H1 (cell line): Measurements from ENCODE around the gene PRDX2. TPM values are rescaled to one million over a fixed set of nuclear protein-coding genes. Genes with fewer than 3 reads are reported as not detected.

ENCODE experiments used
- CTCF ChIA-PET: fragments of 300-600 bp; sonication (Branson Sonifier 250); formaldehyde crosslinking; loops from one replicate; lab custom pipeline; 2021; ENCODE audit not compliant: partially characterized antibody; lab: Charles Lee
- POLR2A ChIA-PET: fragments of 300-600 bp; sonication (Branson Sonifier 250); formaldehyde crosslinking; loops from one replicate; lab custom pipeline; 2021; ENCODE audit warnings: inconsistent platforms; ENCODE audit not compliant: partially characterized antibody; lab: Charles Lee
- DNase-seq, 2 experiments: peaks; one replicate each; pipeline versions ENCODE4 v3.0.0 to v3.0.0-alpha.2; 2010 to 2022; ENCODE audit warnings: low spot score in 2 of 2, low read depth in 1 of 2, mixed read lengths in 1 of 2
- FAIRE-seq: peaks from 2 replicates; lab custom pipeline; 2011; peaks lifted over from hg19 to GRCh38; lab: Jason Lieb, UNC
- H2AFZ ChIP-seq: 2 replicates; pipeline ENCODE4 v1.8.1; 2012; ENCODE audit warnings: low read length, inconsistent platforms
- H2AK5ac ChIP-seq: 2 replicates; pipeline ENCODE4 v1.6.1; 2013; ENCODE audit warnings: low read depth, low read length
- H2BK120ac ChIP-seq: replicated peaks from 2 replicates; pipeline ENCODE3; 2013; ENCODE audit warnings: low read depth, low read length, inconsistent platforms
- H2BK12ac ChIP-seq: 2 replicates; pipeline ENCODE4 v1.6.1; 2013; ENCODE audit warnings: low read depth, low read length
- H2BK15ac ChIP-seq: 2 replicates; pipeline ENCODE4 v1.6.1; 2013; ENCODE audit warnings: low read length
- H2BK20ac ChIP-seq: 2 replicates; pipeline ENCODE4 v1.6.1; 2013; ENCODE audit warnings: low read length
- H2BK5ac ChIP-seq: 2 replicates; pipeline ENCODE4 v1.6.1; 2013; ENCODE audit warnings: low read depth, low read length
- H3K14ac ChIP-seq: 2 replicates; pipeline ENCODE4 v1.6.1; 2013; ENCODE audit warnings: inconsistent platforms; ENCODE audit not compliant: insufficient read length
- H3K18ac ChIP-seq: 2 replicates; pipeline ENCODE4 v1.6.1; 2013; ENCODE audit warnings: low read length; ENCODE audit errors: extremely low read depth
- H3K23ac ChIP-seq: 2 replicates; pipeline ENCODE4 v1.6.1; 2013; ENCODE audit warnings: inconsistent platforms; ENCODE audit not compliant: insufficient read length
- H3K23me2 ChIP-seq: 2 replicates; pipeline ENCODE4 v1.6.1; 2013; ENCODE audit warnings: low read depth, low read length
- H3K27ac ChIP-seq: 2 replicates; pipeline ENCODE4 v1.6.1; 2011; ENCODE audit warnings: low read depth, low read length, inconsistent platforms
- H3K27me3 ChIP-seq, 4 experiments: replicated peaks in 1 of 4; 1 replicate in 1 of 4; 2 replicates in 3 of 4; pipeline versions ENCODE4 v1.6.1 to v1.8.1; 2011 to 2013; ENCODE audit warnings: low read length in 3 of 4, mild to moderate bottlenecking in 3 of 4, inconsistent platforms in 2 of 4, mixed read lengths in 2 of 4, moderate library complexity in 1 of 4; ENCODE audit not compliant: control insufficient read depth in 3 of 4, insufficient read depth in 3 of 4; ENCODE audit errors: extremely low read depth in 1 of 4
- H3K36me3 ChIP-seq, 4 experiments: 2 replicates each; pipeline versions ENCODE4 v1.6.1 to v1.8.1; 2011 to 2013; ENCODE audit warnings: mild to moderate bottlenecking in 4 of 4, low read length in 3 of 4, moderate library complexity in 2 of 4, control low read depth in 1 of 4, inconsistent platforms in 1 of 4; ENCODE audit not compliant: insufficient read depth in 4 of 4, control insufficient read depth in 2 of 4
- H3K4ac ChIP-seq: replicated peaks from 2 replicates; pipeline ENCODE3; 2013; ENCODE audit warnings: low read length, low read depth, mixed read lengths, inconsistent platforms; ENCODE audit not compliant: insufficient read length
- H3K4me1 ChIP-seq, 4 experiments: replicated peaks in 1 of 4; 1 replicate in 1 of 4; 2 replicates in 3 of 4; pipeline versions ENCODE4 v1.6.1 to v1.8.1; 2011 to 2013; ENCODE audit warnings: low read length in 3 of 4, inconsistent platforms in 2 of 4, mixed read lengths in 1 of 4; ENCODE audit not compliant: insufficient read depth in 4 of 4, control insufficient read depth in 3 of 4
- H3K4me2 ChIP-seq, 2 experiments: 2 replicates each; pipeline versions ENCODE4 v1.6.1 to v1.8.1; 2011 to 2013; ENCODE audit warnings: low read depth in 2 of 2, low read length in 2 of 2, control low read depth in 1 of 2, inconsistent platforms in 1 of 2, mild to moderate bottlenecking in 1 of 2; ENCODE audit not compliant: insufficient read depth in 1 of 2
- H3K4me3 ChIP-seq, 4 experiments: fragments of 200-600, 300-600 bp in 1 of 4; sonication (generic), shearing (Covaris generic), sonication (Bioruptor Twin) in 1 of 4; 2 replicates each; pipeline versions ENCODE4 v1.5.1 to v1.8.1; 2011 to 2016; ENCODE audit warnings: low read length in 4 of 4, low read depth in 3 of 4, control low read depth in 2 of 4, inconsistent platforms in 2 of 4, mild to moderate bottlenecking in 2 of 4, mixed read lengths in 1 of 4, moderate library complexity in 1 of 4; ENCODE audit not compliant: insufficient read depth in 2 of 4; ENCODE audit errors: extremely low read depth in 1 of 4
- H3K56ac ChIP-seq: replicated peaks from 2 replicates; pipeline ENCODE3; 2013; ENCODE audit warnings: low read depth, mild to moderate bottlenecking, mixed read lengths, low read length, inconsistent platforms; ENCODE audit not compliant: insufficient read length
- H3K79me1 ChIP-seq: 2 replicates; pipeline ENCODE4 v1.6.1; 2013; ENCODE audit warnings: low read depth, low read length, control low read depth
- H3K79me2 ChIP-seq, 2 experiments: 2 replicates each; pipeline versions ENCODE4 v1.6.1 to v1.8.1; 2012 to 2013; ENCODE audit warnings: low read length in 2 of 2, mild to moderate bottlenecking in 2 of 2, inconsistent platforms in 1 of 2; ENCODE audit not compliant: insufficient read depth in 2 of 2, control insufficient read depth in 1 of 2
- H3K9ac ChIP-seq, 4 experiments: replicated peaks in 1 of 4; 1 replicate in 1 of 4; 2 replicates in 3 of 4; pipeline versions ENCODE4 v1.6.1 to v1.8.1; 2011 to 2013; ENCODE audit warnings: low read depth in 3 of 4, low read length in 3 of 4, control low read depth in 2 of 4, mild to moderate bottlenecking in 2 of 4, moderate library complexity in 2 of 4, inconsistent platforms in 1 of 4; ENCODE audit errors: extremely low read depth in 1 of 4
- H3K9me3 ChIP-seq, 2 experiments: 2 replicates each; pipeline versions ENCODE4 v1.6.1 to v1.8.1; 2012 to 2013; ENCODE audit warnings: mild to moderate bottlenecking in 2 of 2, moderate library complexity in 2 of 2, control low read depth in 1 of 2, inconsistent platforms in 1 of 2, low read depth in 1 of 2, low read length in 1 of 2, mixed read lengths in 1 of 2; ENCODE audit not compliant: insufficient read depth in 2 of 2
- H4K20me1 ChIP-seq, 2 experiments: replicated peaks in 1 of 2; 2 replicates each; pipeline versions ENCODE3 to v1.8.1; 2011 to 2013; ENCODE audit warnings: inconsistent platforms in 2 of 2, low read length in 2 of 2, mild to moderate bottlenecking in 1 of 2; ENCODE audit not compliant: insufficient read depth in 2 of 2, control insufficient read depth in 1 of 2
- H4K5ac ChIP-seq: 2 replicates; pipeline ENCODE4 v1.6.1; 2013; ENCODE audit warnings: low read length, low read depth, mixed read lengths, inconsistent platforms; ENCODE audit not compliant: insufficient read length
- H4K8ac ChIP-seq: 2 replicates; pipeline ENCODE4 v1.8.0; 2013; ENCODE audit warnings: mild to moderate bottlenecking, moderate library complexity, low read length, inconsistent platforms; ENCODE audit not compliant: insufficient read depth; ENCODE audit errors: extremely low read depth
- H4K91ac ChIP-seq: replicated peaks from 2 replicates; pipeline ENCODE3; 2013; ENCODE audit warnings: low read length, mixed read lengths, inconsistent platforms; ENCODE audit not compliant: insufficient read length
- BCL11A ChIP-seq, 2 experiments: IDR thresholded peaks; one replicate each; pipeline ENCODE4 v1.6.1; 2011; ENCODE audit warnings: low read depth in 2 of 2, low read length in 2 of 2, mild to moderate bottlenecking in 2 of 2
- BRCA1 ChIP-seq: IDR thresholded peaks from 2 replicates; pipeline ENCODE4 v1.6.1; 2012; ENCODE audit warnings: low read depth, low read length, improper control_type of control experiment
- CBX5 ChIP-seq: fragments of 300-800, 300-1000 bp; sonication (generic); IDR thresholded peaks from 2 replicates; pipeline ENCODE4 v1.7.1; 2016; ENCODE audit warnings: antibody characterized with exemption, low read length, low read depth
- CTBP2 ChIP-seq: IDR thresholded peaks from 2 replicates; pipeline ENCODE4 v1.7.0; 2011; ENCODE audit warnings: borderline replicate concordance, mild to moderate bottlenecking, moderate library complexity, mixed read lengths, low read length; ENCODE audit not compliant: insufficient read depth, insufficient read length
- EGR1 ChIP-seq: IDR thresholded peaks from 2 replicates; pipeline ENCODE4 v1.6.1; 2011; ENCODE audit warnings: low read depth, low read length, borderline replicate concordance
- GABPA ChIP-seq: IDR thresholded peaks from 2 replicates; pipeline ENCODE4 v1.6.1; 2011; ENCODE audit warnings: mild to moderate bottlenecking, low read length, moderate library complexity, borderline replicate concordance; ENCODE audit not compliant: insufficient read depth
- PHF8 ChIP-seq: fragments of 200-600 bp; sonication (generic); conservative IDR thresholded peaks from 2 replicates; pipeline ENCODE4 v1.7.1; 2012; ENCODE audit warnings: low read depth, mild to moderate bottlenecking, inconsistent platforms, low read length, moderate library complexity
- POLR2AphosphoS5 ChIP-seq: IDR thresholded peaks from 2 replicates; pipeline ENCODE4 v1.6.1; 2011; ENCODE audit warnings: low read depth, low read length
- RBBP5 ChIP-seq: IDR thresholded peaks from 2 replicates; pipeline ENCODE4 v1.7.1; 2012; ENCODE audit warnings: low read depth, mild to moderate bottlenecking, inconsistent platforms, low read length, moderate library complexity, borderline replicate concordance
- SIN3A ChIP-seq, 2 experiments: IDR thresholded peaks in 1 of 2; conservative IDR thresholded peaks in 1 of 2; 2 replicates each; pipeline ENCODE4 v1.6.1; 2011 to 2012; ENCODE audit warnings: low read length in 2 of 2, improper control_type of control experiment in 1 of 2, low read depth in 1 of 2, mild to moderate bottlenecking in 1 of 2
- SIX5 ChIP-seq: IDR thresholded peaks from 2 replicates; pipeline ENCODE4 v1.6.1; 2011; ENCODE audit warnings: mild to moderate bottlenecking, low read depth, low read length
- SP2 ChIP-seq: IDR thresholded peaks from 2 replicates; pipeline ENCODE4 v1.6.1; 2012; ENCODE audit warnings: mild to moderate bottlenecking, low read length, inconsistent platforms
- YY1 ChIP-seq: IDR thresholded peaks from 2 replicates; pipeline ENCODE4 v1.6.1; 2011; ENCODE audit warnings: low read depth, mild to moderate bottlenecking, low read length
- WGBS, 2 experiments: shearing (Covaris generic) in 1 of 2; methylation state at CpG; one replicate each; pipeline versions ENCODE4 v1.1.6 to v1.1.7; 2013 to 2015; ENCODE audit warnings: low lambda C conversion rate in 2 of 2, mixed read lengths in 2 of 2, inconsistent platforms in 1 of 2, low coverage in 1 of 2, missing lambda C conversion rate in 1 of 2; ENCODE audit not compliant: insufficient replicate concordance in 2 of 2, insufficient coverage in 1 of 2, insufficient read length in 1 of 2; ENCODE audit errors: extremely low coverage in 1 of 2, missing lambda C conversion rate in 1 of 2; 5-methylcytosine and 5-hydroxymethylcytosine counted together
- polyA plus RNA-seq, 7 experiments: library from polyadenylated mRNA; depleted of rRNA in 3 of 7; stranded (reverse) in 5 of 7; unstranded in 2 of 7; fragments of >200 nt in 5 of 7; fragments of 200-250 nt in 2 of 7; gene quantifications; 1 replicate in 5 of 7; 2 replicates in 1 of 7; 4 replicates in 1 of 7; pipeline versions ENCODE4 v1.2.1 to v1.2.3, GENCODE V29; 2011 to 2013; ENCODE audit warnings: missing spikeins in 2 of 7, mixed read lengths in 2 of 7
- total RNA-seq: library from RNA; stranded (reverse); fragmentation: NEBNext Ultra II Directional; extraction: Animal tissue kit (Norgen Biotek cat#: 25700); gene quantifications from 2 replicates; pipeline ENCODE4 v1.2.1, GENCODE V29; 2021

PRDX2 gene
- total and polyA plus RNA-seq, 2 of the 8 experiments (the other 6 are each of a cell fraction or from before 2014, with no cell fraction given) = 380 to 748 TPM

DNA sequence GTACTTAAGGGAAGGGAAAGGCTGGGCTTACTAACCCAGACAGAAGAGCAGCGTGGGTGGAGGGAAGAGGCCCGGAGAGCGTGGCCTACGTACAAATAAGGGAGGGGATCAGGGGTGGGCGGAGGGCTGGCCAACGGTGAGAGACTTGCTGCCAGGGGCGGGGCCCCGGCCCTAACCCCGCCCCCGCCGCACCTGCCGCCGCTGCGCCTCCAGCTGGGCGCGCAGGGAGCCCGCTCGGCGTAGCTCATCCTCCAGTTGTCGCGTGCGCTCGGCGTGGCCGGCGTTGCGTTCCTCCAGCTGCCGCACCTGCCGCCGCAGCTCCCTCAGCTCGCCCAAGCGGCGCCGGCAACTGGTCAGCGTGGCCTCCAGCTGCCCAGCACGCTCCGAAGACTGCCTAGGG is 31.9 kb downstream of the PRDX2 start:
- Histone ChIP-seq H3K9ac (peak overlapping the region in 3 of 4 experiments; percentile 11 to 32 (median 29); a peak in 1 of 7 replicates), H3K9me3 (no peaks in the 10 kb centered on the region), H3K4me3 (peak overlapping the region in 3 of 4 experiments; percentile 27 to 42 (median 34); a peak in 3 of 8 replicates), H2BK12ac (no peak overlapping the region), H2BK20ac (no peak overlapping the region), H3K27me3 (no peaks in the 10 kb centered on the region), H4K5ac (no peak overlapping the region), H3K4ac (peak overlapping the region; percentile 9), H4K91ac (no peak overlapping the region), H3K18ac (no peak overlapping the region; the same call in 1 of the 2 replicates), H3K23ac (no peak overlapping the region), H3K36me3 (peaks cover 0 to 31% (median 16%) of the 10 kb centered on the region in 4 experiments), H2AK5ac (no peak overlapping the region), H2BK5ac (no peak overlapping the region), H4K20me1 (peaks cover 1 to 3% of the 10 kb centered on the region in 2 experiments), H4K8ac (peak overlapping the region; percentile 82; the same call in 1 of the 2 replicates), H3K23me2 (peaks cover 3% of the 10 kb centered on the region; the same call in 1 of the 2 replicates), H3K79me2 (no peaks in the 10 kb centered on the region), H2BK15ac (no peak overlapping the region; the same call in 1 of the 2 replicates), H3K4me2 (peak overlapping the region; percentile 9 to 64; a peak in 3 of 4 replicates), H3K56ac (no peak overlapping the region), H3K14ac (no peak overlapping the region), H2AFZ (no peak overlapping the region), H3K4me1 (peaks cover 2 to 13% (median 7%) of the 10 kb centered on the region in 4 experiments), H2BK120ac (no peak overlapping the region), H3K27ac (no peak overlapping the region), H3K79me1 (no peaks in the 10 kb centered on the region)
- ChIA-PET POLR2A (interaction anchor here (0.6 to 16.6 kb wide), 8 partner anchors 12 to 88 kb away, joined by 3 to 317 read pairs (median 3); partner anchors contain the start of genes DHPS, JUNB, PRDX2 and RNASEH2A), CTCF (interaction anchor here (1.1 to 11.2 kb wide), 7 partner anchors 6 to 78 kb away, joined by 3 to 137 read pairs (median 5); partner anchors contain the start of gene TNPO2)
- FAIRE-seq = no peak
- DNase-seq = peak; percentile 73 to 84
- WGBS, 2 experiments = 29% methylated on average over 16 of the region's 37 CpGs; no CpG with 5 or more reads in 1 of the 2 experiments
- TF ChIP-seq SIX5 (no peak), SIN3A (conservative IDR thresholded peaks at IDR 0.05 in 1 of 2, IDR thresholded peaks at IDR 0.05 in 1 of 2; ENCODE audit: low read depth in 1 of 2, low read length in 2 of 2) (peak; percentile 49 to 82; a peak in 2 of 4 replicates), POLR2AphosphoS5 (peak; percentile 77; the same call in 1 of the 2 replicates), YY1 (no peak), PHF8 (no peak), BCL11A (IDR thresholded peaks at IDR 0.05; ENCODE audit: low read depth in 2 of 2, low read length in 2 of 2) (no peak), SP2 (no peak), CBX5 (no peak), RBBP5 (no peak), BRCA1 (no peak), CTBP2 (no peak), GABPA (0 out of 2 replicates have a peak, but pooled peaks have one; percentile 50), EGR1 (peak; percentile 80)
